ENCODE data around the gene CCDC190. TPM values are rescaled to one million over a fixed set of nuclear protein-coding genes. Genes with fewer than 3 reads are reported as not detected.

The CCDC190 gene
- total RNA-seq, 1 experiment from 2014 or later: not detected

DNA sequence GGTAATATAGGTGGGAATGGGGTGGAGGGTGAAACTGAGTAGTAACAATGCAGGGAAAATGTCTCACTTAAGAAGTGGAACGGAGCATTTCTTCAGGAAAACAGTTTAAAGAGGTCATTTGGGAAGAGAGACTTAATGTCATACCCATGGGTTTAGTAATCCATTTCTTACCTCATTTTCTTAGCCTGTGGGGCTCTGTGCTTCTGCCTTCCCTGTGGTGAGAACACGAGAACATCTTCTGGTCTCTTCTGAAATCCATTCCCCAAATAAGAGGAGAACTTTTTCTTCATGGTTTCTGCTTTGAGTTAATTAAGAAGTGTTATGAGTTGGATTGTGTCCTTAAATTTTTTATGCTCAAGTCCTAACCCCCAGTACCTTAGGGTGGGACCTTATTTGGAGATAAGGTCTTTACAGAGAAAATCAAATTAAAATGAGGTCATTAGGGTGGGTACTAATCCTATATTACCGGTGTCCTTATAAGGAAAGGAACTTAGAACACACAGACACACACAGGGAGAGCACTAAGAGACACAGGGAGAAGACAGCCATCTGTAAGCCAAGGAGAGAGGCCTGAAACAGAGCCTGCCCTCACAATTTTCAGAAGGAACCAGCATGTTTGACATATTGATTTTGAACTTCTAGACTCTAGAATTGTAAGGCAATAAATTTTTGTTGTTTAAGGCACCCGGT lies 5.4 kb downstream of the CCDC190 start:
- no TSS peak for BruUV-seq (replicated peaks)
- intact Hi-C loops (cut with micrococcal nuclease): no loop called here
- DNase-seq (ENCODE audit: low read depth, low spot score): no peak
- RAD21 ChIA-PET (ENCODE audit: low non-redundant PET in 1 of 2, low total read pairs in 2 of 2, uncharacterized antibody in 2 of 2, unreplicated experiment in 2 of 2): no interaction called here
- Histone ChIP-seq H3K9me2 (ENCODE audit: insufficient read depth) (no peaks in the 10 kb centered on the region), H3K27ac (ENCODE audit: low read depth, low read length) (no peak overlapping the region), H3K4me1 (ENCODE audit: control insufficient read depth in 1 of 2, insufficient read depth in 2 of 2, low read length in 2 of 2) (peaks cover 16 to 26% of the 10 kb centered on the region in 2 experiments), H3K4me3 (replicated peaks in 1 of 2; ENCODE audit: low read depth in 1 of 2, low read length in 2 of 2) (no peak overlapping the region), H3K9me3 (ENCODE audit: control insufficient read depth in 1 of 2, insufficient read depth in 1 of 2, low read depth in 1 of 2, low read length in 2 of 2) (no peaks in the 10 kb centered on the region), H2AFZ (ENCODE audit: low read depth, low read length, poor library complexity, severe bottlenecking) (peak overlapping the region; percentile 3), H3K36me3 (ENCODE audit: control insufficient read depth in 1 of 2, insufficient read depth in 2 of 2, low read length in 2 of 2) (no peaks in the 10 kb centered on the region), H3K9ac (ENCODE audit: low read length) (no peak overlapping the region), H3K27me3 (ENCODE audit: insufficient read depth, low read length) (no peaks in the 10 kb centered on the region), H3K4me2 (ENCODE audit: low read length) (peak overlapping the region; percentile 35), H4K20me1 (ENCODE audit: insufficient read depth) (no peaks in the 10 kb centered on the region), H3K79me2 (ENCODE audit: insufficient read depth, low read length) (no peaks in the 10 kb centered on the region)
- POLR2A ChIA-PET: no interaction called here
- peak; percentile 46 for ATAC-seq
- TF ChIP-seq, protein P1, sequence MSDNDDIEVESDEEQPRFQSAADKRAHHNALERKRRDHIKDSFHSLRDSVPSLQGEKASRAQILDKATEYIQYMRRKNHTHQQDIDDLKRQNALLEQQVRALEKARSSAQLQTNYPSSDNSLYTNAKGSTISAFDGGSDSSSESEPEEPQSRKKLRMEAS (IDR thresholded peaks at IDR 0.05): no peak
- TF ChIP-seq, protein P2, sequence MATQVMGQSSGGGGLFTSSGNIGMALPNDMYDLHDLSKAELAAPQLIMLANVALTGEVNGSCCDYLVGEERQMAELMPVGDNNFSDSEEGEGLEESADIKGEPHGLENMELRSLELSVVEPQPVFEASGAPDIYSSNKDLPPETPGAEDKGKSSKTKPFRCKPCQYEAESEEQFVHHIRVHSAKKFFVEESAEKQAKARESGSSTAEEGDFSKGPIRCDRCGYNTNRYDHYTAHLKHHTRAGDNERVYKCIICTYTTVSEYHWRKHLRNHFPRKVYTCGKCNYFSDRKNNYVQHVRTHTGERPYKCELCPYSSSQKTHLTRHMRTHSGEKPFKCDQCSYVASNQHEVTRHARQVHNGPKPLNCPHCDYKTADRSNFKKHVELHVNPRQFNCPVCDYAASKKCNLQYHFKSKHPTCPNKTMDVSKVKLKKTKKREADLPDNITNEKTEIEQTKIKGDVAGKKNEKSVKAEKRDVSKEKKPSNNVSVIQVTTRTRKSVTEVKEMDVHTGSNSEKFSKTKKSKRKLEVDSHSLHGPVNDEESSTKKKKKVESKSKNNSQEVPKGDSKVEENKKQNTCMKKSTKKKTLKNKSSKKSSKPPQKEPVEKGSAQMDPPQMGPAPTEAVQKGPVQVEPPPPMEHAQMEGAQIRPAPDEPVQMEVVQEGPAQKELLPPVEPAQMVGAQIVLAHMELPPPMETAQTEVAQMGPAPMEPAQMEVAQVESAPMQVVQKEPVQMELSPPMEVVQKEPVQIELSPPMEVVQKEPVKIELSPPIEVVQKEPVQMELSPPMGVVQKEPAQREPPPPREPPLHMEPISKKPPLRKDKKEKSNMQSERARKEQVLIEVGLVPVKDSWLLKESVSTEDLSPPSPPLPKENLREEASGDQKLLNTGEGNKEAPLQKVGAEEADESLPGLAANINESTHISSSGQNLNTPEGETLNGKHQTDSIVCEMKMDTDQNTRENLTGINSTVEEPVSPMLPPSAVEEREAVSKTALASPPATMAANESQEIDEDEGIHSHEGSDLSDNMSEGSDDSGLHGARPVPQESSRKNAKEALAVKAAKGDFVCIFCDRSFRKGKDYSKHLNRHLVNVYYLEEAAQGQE (IDR thresholded peaks at IDR 0.05; ENCODE audit: low read depth): no peak
- TF ChIP-seq POLR2A (IDR thresholded peaks at IDR 0.05; ENCODE audit: borderline replicate concordance, extremely low read depth, insufficient read depth, insufficient read length) (no peak), CBX3 (IDR thresholded peaks at IDR 0.05; ENCODE audit: low read depth) (no peak), ZFX (IDR thresholded peaks at IDR 0.05) (no peak), YY1 (IDR thresholded peaks at IDR 0.05; ENCODE audit: extremely low read depth, insufficient replicate concordance, low read depth, low read length) (no peak), SP1 (IDR thresholded peaks at IDR 0.05; ENCODE audit: low read depth) (no peak), POLR2AphosphoS5 (IDR thresholded peaks at IDR 0.05; ENCODE audit: low read depth, low read length) (no peak), JUND (IDR thresholded peaks at IDR 0.05) (no peak)
- TF ChIP-seq, protein P3, sequence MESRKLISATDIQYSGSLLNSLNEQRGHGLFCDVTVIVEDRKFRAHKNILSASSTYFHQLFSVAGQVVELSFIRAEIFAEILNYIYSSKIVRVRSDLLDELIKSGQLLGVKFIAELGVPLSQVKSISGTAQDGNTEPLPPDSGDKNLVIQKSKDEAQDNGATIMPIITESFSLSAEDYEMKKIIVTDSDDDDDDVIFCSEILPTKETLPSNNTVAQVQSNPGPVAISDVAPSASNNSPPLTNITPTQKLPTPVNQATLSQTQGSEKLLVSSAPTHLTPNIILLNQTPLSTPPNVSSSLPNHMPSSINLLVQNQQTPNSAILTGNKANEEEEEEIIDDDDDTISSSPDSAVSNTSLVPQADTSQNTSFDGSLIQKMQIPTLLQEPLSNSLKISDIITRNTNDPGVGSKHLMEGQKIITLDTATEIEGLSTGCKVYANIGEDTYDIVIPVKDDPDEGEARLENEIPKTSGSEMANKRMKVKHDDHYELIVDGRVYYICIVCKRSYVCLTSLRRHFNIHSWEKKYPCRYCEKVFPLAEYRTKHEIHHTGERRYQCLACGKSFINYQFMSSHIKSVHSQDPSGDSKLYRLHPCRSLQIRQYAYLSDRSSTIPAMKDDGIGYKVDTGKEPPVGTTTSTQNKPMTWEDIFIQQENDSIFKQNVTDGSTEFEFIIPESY (IDR thresholded peaks at IDR 0.05; ENCODE audit: extremely low read depth, insufficient replicate concordance, low read length): no peak
- TF ChIP-seq, protein P4, sequence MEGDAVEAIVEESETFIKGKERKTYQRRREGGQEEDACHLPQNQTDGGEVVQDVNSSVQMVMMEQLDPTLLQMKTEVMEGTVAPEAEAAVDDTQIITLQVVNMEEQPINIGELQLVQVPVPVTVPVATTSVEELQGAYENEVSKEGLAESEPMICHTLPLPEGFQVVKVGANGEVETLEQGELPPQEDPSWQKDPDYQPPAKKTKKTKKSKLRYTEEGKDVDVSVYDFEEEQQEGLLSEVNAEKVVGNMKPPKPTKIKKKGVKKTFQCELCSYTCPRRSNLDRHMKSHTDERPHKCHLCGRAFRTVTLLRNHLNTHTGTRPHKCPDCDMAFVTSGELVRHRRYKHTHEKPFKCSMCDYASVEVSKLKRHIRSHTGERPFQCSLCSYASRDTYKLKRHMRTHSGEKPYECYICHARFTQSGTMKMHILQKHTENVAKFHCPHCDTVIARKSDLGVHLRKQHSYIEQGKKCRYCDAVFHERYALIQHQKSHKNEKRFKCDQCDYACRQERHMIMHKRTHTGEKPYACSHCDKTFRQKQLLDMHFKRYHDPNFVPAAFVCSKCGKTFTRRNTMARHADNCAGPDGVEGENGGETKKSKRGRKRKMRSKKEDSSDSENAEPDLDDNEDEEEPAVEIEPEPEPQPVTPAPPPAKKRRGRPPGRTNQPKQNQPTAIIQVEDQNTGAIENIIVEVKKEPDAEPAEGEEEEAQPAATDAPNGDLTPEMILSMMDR (IDR thresholded peaks at IDR 0.05 in 2 of 3, conservative IDR thresholded peaks at IDR 0.05 in 1 of 3; ENCODE audit: borderline replicate concordance in 1 of 3, insufficient read depth in 1 of 3, low read depth in 2 of 3, low read length in 2 of 3): no peak
- TF ChIP-seq, protein P5, sequence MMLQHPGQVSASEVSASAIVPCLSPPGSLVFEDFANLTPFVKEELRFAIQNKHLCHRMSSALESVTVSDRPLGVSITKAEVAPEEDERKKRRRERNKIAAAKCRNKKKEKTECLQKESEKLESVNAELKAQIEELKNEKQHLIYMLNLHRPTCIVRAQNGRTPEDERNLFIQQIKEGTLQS (IDR thresholded peaks at IDR 0.05): no peak
- CTCF ChIA-PET: interaction anchor here (1.1 kb wide), 1 partner anchor 319 kb away, joined by 3 read pairs; no protein-coding TSS in a partner anchor

Measured in HCT116 (cell line).